Fibroblast of lung (primary cell): ENCODE results near the gene SORCS2. TPM values are rescaled to one million over a fixed set of nuclear protein-coding genes. Genes with fewer than 3 reads are reported as not detected.

Source experiments
- DNase-seq, 2 donors: peaks; one replicate each; pipeline versions ENCODE4 v3.0.0 to v3.0.0-alpha.2; 2010; ENCODE audit warnings: low read depth in 2 of 2
- H2AFZ ChIP-seq: 2 replicates; pipeline ENCODE4 v1.5.1; 2012; ENCODE audit warnings: low read length, control low read depth, inconsistent platforms
- H3K27ac ChIP-seq: 2 replicates; pipeline ENCODE4 v1.5.1; 2011; ENCODE audit warnings: low read length, control low read depth; ENCODE audit not compliant: insufficient read depth
- H3K27me3 ChIP-seq: 2 replicates; pipeline ENCODE4 v1.5.1; 2011; ENCODE audit warnings: mild to moderate bottlenecking, low read length; ENCODE audit not compliant: control insufficient read depth, insufficient read depth
- H3K36me3 ChIP-seq: 2 replicates; pipeline ENCODE4 v1.5.1; 2011; ENCODE audit warnings: low read length; ENCODE audit not compliant: control insufficient read depth, insufficient read depth
- H3K4me1 ChIP-seq: 2 replicates; pipeline ENCODE4 v1.5.1; 2011; ENCODE audit warnings: low read length; ENCODE audit not compliant: control insufficient read depth, insufficient read depth; ENCODE audit errors: extremely low read depth
- H3K4me2 ChIP-seq: 2 replicates; pipeline ENCODE4 v1.5.1; 2011; ENCODE audit warnings: low read length, control low read depth; ENCODE audit not compliant: insufficient read depth; ENCODE audit errors: extremely low read depth
- H3K4me3 ChIP-seq, 4 experiments: fragments of 200-600 bp in 1 of 4; sonication (generic) in 1 of 4; replicated peaks in 1 of 4; 2 replicates each; pipeline ENCODE4 v1.5.1; 2011 to 2016; ENCODE audit warnings: low read length in 4 of 4, low read depth in 3 of 4, mild to moderate bottlenecking in 3 of 4, control low read depth in 2 of 4, inconsistent platforms in 1 of 4, mixed read lengths in 1 of 4; ENCODE audit not compliant: insufficient read depth in 1 of 4; ENCODE audit errors: control extremely low read depth in 1 of 4
- H3K79me2 ChIP-seq: 2 replicates; pipeline ENCODE4 v1.5.1; 2012; ENCODE audit warnings: mild to moderate bottlenecking, low read length, inconsistent platforms; ENCODE audit not compliant: control insufficient read depth, insufficient read depth
- H3K9ac ChIP-seq: 2 replicates; pipeline ENCODE4 v1.5.1; 2011; ENCODE audit warnings: mild to moderate bottlenecking, low read length, control low read depth; ENCODE audit not compliant: insufficient read depth
- H3K9me3 ChIP-seq: 2 replicates; pipeline ENCODE4 v1.5.1; 2012; ENCODE audit warnings: low read depth, low read length; ENCODE audit not compliant: control insufficient read depth, insufficient read depth
- H4K20me1 ChIP-seq: 2 replicates; pipeline ENCODE4 v1.5.1; 2011; ENCODE audit warnings: low read length; ENCODE audit not compliant: control insufficient read depth, insufficient read depth; ENCODE audit errors: extremely low read depth
- EZH2 ChIP-seq: IDR thresholded peaks from 2 replicates; pipeline ENCODE4 v1.5.1; 2012; ENCODE audit warnings: low read length, control low read depth, mild to moderate bottlenecking; ENCODE audit errors: missing control alignments
- polyA plus RNA-seq, 2 donors: library from polyadenylated mRNA; depleted of rRNA in 1 of 2; stranded (reverse) in 1 of 2; unstranded in 1 of 2; fragments of >200 nt; gene quantifications; 2 replicates each; pipeline ENCODE4 v1.2.1, GENCODE V29; 2011 to 2012; ENCODE audit warnings: missing spikeins in 1 of 2
- total RNA-seq: library from RNA; depleted of rRNA; stranded (reverse); fragments of >200 nt; gene quantifications from 2 replicates; pipeline ENCODE4 v1.2.1, GENCODE V29; 2014
- TF ChIP-seq, protein P1 (sequence below), 2 donors: IDR thresholded peaks in 1 of 2; conservative IDR thresholded peaks in 1 of 2; 1 replicate in 1 of 2; 2 replicates in 1 of 2; pipeline ENCODE4 v1.5.1; 2011 to 2012; ENCODE audit warnings: low read length in 2 of 2, control low read depth in 1 of 2, inconsistent platforms in 1 of 2, low read depth in 1 of 2, mild to moderate bottlenecking in 1 of 2

The SORCS2 gene
- total and polyA plus RNA-seq, 2 donors (not counting 1 experiment from before 2014, with no cell fraction given): 0.17 to 0.41 TPM

DNA sequence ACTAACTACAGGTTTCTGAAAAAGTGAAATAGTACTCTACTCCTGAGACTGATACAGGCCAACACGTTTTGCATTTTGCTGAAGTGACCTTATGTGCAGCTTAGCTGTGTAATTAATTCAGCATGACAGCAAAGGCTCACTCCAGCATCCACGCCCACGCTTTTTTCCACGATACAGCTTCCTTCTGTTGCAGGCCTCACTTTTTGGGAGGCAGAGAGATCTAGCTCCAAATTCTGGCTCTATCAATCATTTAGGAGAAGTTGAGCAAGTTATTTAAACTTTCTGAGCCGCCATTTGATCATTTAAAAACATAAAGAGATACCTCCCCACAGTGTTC, 587.1 kb downstream of the SORCS2 start:
- Histone ChIP-seq H3K36me3 (peaks cover 13% of the 10 kb centered on the region), H3K4me2 (peak overlapping the region; percentile 97), H3K9ac (no peak overlapping the region), H3K4me1 (peaks cover 23% of the 10 kb centered on the region), H3K4me3 (peak overlapping the region; percentile 18 to 50 (median 30)), H4K20me1 (no peaks in the 10 kb centered on the region), H3K27me3 (no peaks in the 10 kb centered on the region), H3K27ac (peak overlapping the region; percentile 73), H3K9me3 (no peaks in the 10 kb centered on the region), H2AFZ (no peak overlapping the region), H3K79me2 (peaks cover 2% of the 10 kb centered on the region)
- TF ChIP-seq EZH2: no peak
- TF ChIP-seq, protein P1, sequence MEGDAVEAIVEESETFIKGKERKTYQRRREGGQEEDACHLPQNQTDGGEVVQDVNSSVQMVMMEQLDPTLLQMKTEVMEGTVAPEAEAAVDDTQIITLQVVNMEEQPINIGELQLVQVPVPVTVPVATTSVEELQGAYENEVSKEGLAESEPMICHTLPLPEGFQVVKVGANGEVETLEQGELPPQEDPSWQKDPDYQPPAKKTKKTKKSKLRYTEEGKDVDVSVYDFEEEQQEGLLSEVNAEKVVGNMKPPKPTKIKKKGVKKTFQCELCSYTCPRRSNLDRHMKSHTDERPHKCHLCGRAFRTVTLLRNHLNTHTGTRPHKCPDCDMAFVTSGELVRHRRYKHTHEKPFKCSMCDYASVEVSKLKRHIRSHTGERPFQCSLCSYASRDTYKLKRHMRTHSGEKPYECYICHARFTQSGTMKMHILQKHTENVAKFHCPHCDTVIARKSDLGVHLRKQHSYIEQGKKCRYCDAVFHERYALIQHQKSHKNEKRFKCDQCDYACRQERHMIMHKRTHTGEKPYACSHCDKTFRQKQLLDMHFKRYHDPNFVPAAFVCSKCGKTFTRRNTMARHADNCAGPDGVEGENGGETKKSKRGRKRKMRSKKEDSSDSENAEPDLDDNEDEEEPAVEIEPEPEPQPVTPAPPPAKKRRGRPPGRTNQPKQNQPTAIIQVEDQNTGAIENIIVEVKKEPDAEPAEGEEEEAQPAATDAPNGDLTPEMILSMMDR (conservative IDR thresholded peaks at IDR 0.05 in 1 of 2, IDR thresholded peaks at IDR 0.05 in 1 of 2; ENCODE audit: low read depth in 1 of 2, low read length in 2 of 2): no peak
- DNase-seq: peak; percentile 37 to 57

- TF ChIP-seq, protein P1 (conservative IDR thresholded peaks at IDR 0.05 in 1 of 2, IDR thresholded peaks at IDR 0.05 in 1 of 2; ENCODE audit: low read depth in 1 of 2, low read length in 2 of 2): no peak
- TF ChIP-seq EZH2: no peak
- peaks cover 23% of the 10 kb centered on the region for H3K4me1 ChIP-seq
- no peak overlapping the region for H3K4me2 ChIP-seq
- H3K36me3 ChIP-seq: peaks cover 19% of the 10 kb centered on the region
- peaks cover 2% of the 10 kb centered on the region for H3K79me2 ChIP-seq
- no peaks in the 10 kb centered on the region for H4K20me1 ChIP-seq
- H3K27ac ChIP-seq: peak overlapping the region; percentile 53
- H3K4me3 ChIP-seq: no peak overlapping the region
- H3K9me3 ChIP-seq: no peaks in the 10 kb centered on the region
- no peaks in the 10 kb centered on the region for H3K27me3 ChIP-seq
- no peak overlapping the region for H3K9ac ChIP-seq
- DNase-seq: no peak
- no peak overlapping the region for H2AFZ ChIP-seq
These were observed 588.5 kb downstream of the SORCS2 start for GRCh38 chr4:7780751-7781348.

DNA sequence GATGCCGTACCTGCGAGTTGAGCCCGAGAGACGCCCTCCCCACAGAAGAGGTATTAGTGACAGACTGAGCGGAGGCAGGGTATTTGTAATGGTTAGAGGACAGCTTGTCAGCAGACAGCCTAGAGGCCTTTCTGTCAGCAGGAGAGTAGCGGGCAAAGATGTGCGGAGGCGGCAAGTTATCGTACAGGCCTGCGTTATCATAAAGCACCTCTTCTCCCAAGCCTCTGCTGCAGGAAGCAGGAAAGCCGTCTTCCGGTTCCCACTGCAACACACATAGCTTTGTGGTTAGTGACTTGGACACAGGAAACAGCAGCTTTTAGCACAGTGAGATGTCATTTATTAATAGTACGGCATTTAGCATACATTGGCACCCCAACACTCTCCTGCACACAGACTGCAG, 589.0 kb downstream of the SORCS2 start:
- Histone ChIP-seq H3K4me3 (no peak overlapping the region), H3K9ac (no peak overlapping the region), H3K36me3 (peaks cover 17% of the 10 kb centered on the region), H3K4me2 (peak overlapping the region; percentile 36), H3K4me1 (peaks cover 23% of the 10 kb centered on the region), H3K79me2 (peaks cover 2% of the 10 kb centered on the region), H3K27ac (peak overlapping the region; percentile 53), H3K9me3 (no peaks in the 10 kb centered on the region), H3K27me3 (no peaks in the 10 kb centered on the region), H4K20me1 (no peaks in the 10 kb centered on the region), H2AFZ (no peak overlapping the region)
- TF ChIP-seq, protein P1 (conservative IDR thresholded peaks at IDR 0.05 in 1 of 2, IDR thresholded peaks at IDR 0.05 in 1 of 2; ENCODE audit: low read depth in 1 of 2, low read length in 2 of 2): no peak
- TF ChIP-seq EZH2: no peak
- DNase-seq: peak; percentile 35 to 84
